HUES48 (cell line): ENCODE results near the gene LMX1B.
"Not testable (repeated sequence)": the region's sequence is repeated elsewhere in the genome, so short reads cannot be mapped to it uniquely, and the experiment has no call there.

Source experiments
- H3K27ac ChIP-seq: one replicate; pipeline ENCODE4 v1.7.0; 2013; ENCODE audit warnings: low read depth, low read length, inconsistent platforms
- H3K27me3 ChIP-seq: 2 replicates; pipeline ENCODE4 v1.6.1; 2013; ENCODE audit warnings: mild to moderate bottlenecking, low read length; ENCODE audit not compliant: control insufficient read depth, insufficient read depth
- H3K36me3 ChIP-seq: 2 replicates; pipeline ENCODE4 v1.6.1; 2013; ENCODE audit warnings: low read length; ENCODE audit not compliant: control insufficient read depth, insufficient read depth
- H3K4me1 ChIP-seq: 2 replicates; pipeline ENCODE4 v1.6.1; 2013; ENCODE audit warnings: mild to moderate bottlenecking, low read length; ENCODE audit not compliant: control insufficient read depth, insufficient read depth
- H3K4me3 ChIP-seq: 2 replicates; pipeline ENCODE4 v1.5.1; 2013; ENCODE audit warnings: mild to moderate bottlenecking, low read depth, low read length
- H3K9ac ChIP-seq: 2 replicates; pipeline ENCODE4 v1.6.1; 2013; ENCODE audit warnings: mild to moderate bottlenecking, low read depth, low read length, moderate library complexity
- H3K9me3 ChIP-seq: 2 replicates; pipeline ENCODE4 v1.6.1; 2013; ENCODE audit warnings: low read length; ENCODE audit not compliant: control insufficient read depth, insufficient read depth

The LMX1B gene

DNA sequence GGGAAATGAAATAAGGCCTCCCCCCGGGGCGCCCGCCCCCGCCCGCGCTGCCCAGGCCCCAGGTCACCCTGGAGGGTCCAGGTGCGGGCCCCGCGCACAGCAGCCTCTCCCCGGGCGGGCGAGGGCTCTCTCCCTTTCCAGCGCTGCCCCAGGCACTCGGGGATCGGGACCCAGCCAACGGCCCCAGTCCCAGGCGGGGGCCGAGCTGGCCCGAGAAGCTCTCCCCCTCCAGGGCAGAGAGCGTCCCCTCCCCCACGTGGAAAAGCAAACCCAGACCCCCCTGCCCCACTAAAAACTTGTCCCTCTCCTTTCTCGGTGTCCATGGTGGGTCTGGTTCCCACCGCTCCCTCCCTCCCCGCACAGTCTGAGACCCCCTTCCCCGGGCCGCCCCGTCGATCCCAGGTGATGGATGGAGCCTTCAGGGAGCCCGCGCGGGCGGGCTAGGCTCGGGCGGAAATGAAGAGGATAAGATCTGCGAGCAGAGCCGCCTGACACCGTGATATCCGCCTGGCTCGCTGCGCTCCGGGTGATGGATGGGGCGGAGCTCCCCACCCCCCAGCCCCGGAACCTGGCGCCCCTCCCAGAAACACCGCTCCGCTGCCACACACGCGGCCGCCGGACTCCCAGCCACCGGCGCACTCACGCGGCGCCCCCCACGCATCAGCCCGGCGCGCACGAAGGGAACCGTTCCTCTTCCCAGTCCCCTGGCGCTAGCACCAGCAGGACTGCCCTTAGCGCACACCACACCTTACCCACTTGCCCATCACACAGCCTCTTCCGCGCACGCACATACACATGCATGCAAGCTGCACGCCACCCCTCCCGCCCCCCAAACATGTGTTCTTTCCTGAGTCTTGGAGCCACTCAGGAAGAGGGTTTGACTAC, 109.4 kb downstream of the LMX1B start:
- H3K9me3 ChIP-seq, result no peaks in the 10 kb centered on the region
- H3K4me3 ChIP-seq, result peak overlapping the region; percentile 70
- no peak overlapping the region for H3K9ac ChIP-seq
- no peak overlapping the region for H3K27ac ChIP-seq
- H3K27me3 ChIP-seq, result peaks cover 34% of the 10 kb centered on the region
- H3K36me3 ChIP-seq, result no peaks in the 10 kb centered on the region
- H3K4me1 ChIP-seq, result peaks cover 14% of the 10 kb centered on the region

DNA sequence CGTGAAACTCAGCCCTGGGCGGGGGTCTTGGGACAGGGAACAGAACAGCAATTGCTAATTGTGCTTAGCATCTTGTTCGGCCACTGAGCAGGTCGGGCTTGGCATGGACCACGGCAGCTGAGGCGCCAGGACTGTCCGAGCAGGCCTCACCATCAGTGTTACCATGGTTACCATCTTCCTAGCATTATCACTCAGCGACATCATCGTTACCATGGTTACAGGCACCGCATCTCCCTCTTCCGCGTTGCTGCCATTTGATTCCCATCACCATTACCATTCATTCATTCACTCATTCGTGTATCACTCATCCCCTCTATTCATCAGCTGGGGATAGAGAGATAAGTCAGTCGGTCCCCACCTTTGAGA, 110.1 kb downstream of the LMX1B start:
- Histone ChIP-seq H3K27ac (no peak overlapping the region), H3K9ac (no peak overlapping the region), H3K4me1 (peaks cover 14% of the 10 kb centered on the region), H3K4me3 (peak overlapping the region; percentile 70; the same call in 1 of the 2 replicates), H3K27me3 (peaks cover 34% of the 10 kb centered on the region), H3K9me3 (no peaks in the 10 kb centered on the region), H3K36me3 (no peaks in the 10 kb centered on the region)

DNA sequence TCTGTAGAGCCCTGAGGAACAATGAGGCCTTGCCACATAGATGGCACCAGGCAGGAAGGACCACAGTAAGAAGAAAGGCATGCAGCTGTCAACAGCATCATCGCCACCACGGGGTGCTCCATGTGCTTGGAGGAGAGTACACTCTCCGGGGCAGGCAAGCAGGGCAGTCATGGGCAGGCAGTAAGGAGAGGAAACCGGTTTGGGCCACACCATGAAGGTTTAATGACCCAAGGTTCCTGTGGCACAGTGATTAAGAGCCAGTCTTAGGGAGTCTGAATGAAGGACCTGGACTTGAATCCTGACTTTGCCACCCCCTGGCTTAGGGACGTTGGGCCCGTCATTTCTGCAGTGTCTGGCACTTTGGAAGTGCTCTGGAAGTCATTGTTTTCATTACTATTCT, 110.5 kb downstream of the LMX1B start:
- H3K4me1 ChIP-seq, result peaks cover 14% of the 10 kb centered on the region

DNA sequence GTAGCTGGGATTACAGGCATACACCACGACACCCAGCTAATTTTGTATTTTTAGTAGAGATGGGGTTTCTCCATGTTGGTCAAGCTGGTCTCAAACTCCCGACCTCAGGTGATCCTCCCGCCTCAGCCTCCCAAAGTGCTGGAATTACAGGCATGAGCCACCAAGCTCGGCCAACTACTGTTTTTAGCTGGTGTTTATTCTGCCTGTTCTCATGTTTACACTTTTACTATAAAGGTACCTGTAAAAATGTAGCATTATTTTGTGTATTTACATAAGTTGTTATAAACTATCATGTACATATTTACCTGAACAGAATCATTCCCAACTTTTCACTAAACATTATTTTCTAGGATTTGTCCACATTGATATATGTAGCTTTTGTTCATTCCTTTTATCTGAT, 111.8 kb downstream of the LMX1B start:
- not testable (repeated sequence) for H3K9me3 ChIP-seq, H3K27ac ChIP-seq, H3K9ac ChIP-seq, H3K36me3 ChIP-seq, H3K4me1 ChIP-seq, H3K4me3 ChIP-seq
- peaks cover 34% of the 10 kb centered on the region for H3K27me3 ChIP-seq

More for the DNA sequence above, 110.5 kb downstream of the LMX1B start:
- Histone ChIP-seq H3K27me3 (peaks cover 34% of the 10 kb centered on the region), H3K4me3 (no peak overlapping the region), H3K9ac (no peak overlapping the region), H3K36me3 (no peaks in the 10 kb centered on the region), H3K9me3 (no peaks in the 10 kb centered on the region), H3K27ac (no peak overlapping the region)

DNA sequence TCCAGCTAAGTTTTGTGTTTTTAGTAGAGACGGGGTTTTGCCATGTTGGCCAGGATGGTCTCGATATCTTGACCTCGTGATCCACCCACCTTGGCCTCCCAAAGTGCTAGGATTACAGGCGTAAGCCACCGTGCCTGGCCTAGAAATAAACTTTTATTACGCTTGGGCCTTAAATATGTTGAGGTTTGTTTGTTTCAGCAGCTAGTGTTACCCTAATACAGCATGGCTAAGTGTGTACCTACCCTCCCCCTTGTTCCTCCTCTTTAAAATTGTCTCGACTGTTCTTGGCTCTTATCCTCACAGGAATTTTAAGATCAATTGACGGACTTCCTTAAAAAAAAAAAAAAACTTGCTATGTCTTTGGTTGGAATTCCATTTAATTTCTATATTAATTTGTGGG, 114.5 kb downstream of the LMX1B start:
- H3K36me3 ChIP-seq, H3K4me1 ChIP-seq, H3K4me3 ChIP-seq, H3K9ac ChIP-seq, H3K27ac ChIP-seq, H3K9me3 ChIP-seq: not testable (repeated sequence)
- peaks cover 20% of the 10 kb centered on the region for H3K27me3 ChIP-seq

DNA sequence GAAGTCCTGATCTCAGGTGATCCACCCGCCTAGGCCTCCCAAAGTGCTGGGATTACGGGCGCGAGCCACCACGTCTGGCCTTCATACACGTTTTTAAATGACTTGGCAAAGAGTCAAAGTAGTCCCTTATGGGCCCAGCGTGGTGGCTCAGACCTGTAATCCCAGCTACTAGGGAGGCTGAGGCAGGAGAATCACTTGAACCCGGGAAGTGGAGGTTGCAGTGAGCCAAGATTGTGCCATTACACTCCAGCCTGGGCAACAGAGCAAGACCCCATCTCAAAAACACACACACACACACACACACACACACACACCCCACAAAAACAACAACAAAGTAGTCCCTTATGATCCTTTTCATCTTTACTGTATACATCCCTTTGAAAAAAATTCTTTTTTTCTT, 116.9 kb downstream of the LMX1B start:
- H3K27me3 ChIP-seq, H3K27ac ChIP-seq, H3K4me3 ChIP-seq, H3K4me1 ChIP-seq, H3K9me3 ChIP-seq, H3K36me3 ChIP-seq, H3K9ac ChIP-seq: not testable (repeated sequence)

DNA sequence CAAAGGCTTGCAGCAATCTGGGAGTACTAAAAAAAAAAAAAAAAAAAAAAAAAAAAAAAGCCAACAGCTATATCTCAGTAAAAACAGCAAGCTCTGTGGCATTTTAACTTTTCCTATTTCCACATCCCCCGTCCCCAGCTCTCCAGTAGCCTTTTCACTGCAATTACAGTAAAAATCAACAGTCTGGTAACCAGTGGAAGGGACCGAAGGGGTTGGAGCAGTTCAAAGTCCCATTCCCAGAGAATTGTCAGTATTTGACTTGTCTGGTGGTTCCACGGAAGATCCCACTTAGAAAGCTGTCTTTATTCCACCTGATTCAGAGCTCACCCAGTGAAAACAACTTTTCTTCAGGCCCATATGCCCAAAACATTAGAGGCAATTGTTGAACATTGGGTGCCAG, 119.3 kb downstream of the LMX1B start:
- no peak overlapping the region for H3K27ac ChIP-seq
- no peaks in the 10 kb centered on the region for H3K4me1 ChIP-seq
- H3K9ac ChIP-seq, result no peak overlapping the region
- no peaks in the 10 kb centered on the region for H3K36me3 ChIP-seq
- no peaks in the 10 kb centered on the region for H3K27me3 ChIP-seq
- no peak overlapping the region for H3K4me3 ChIP-seq
- H3K9me3 ChIP-seq, result peaks cover 11% of the 10 kb centered on the region

DNA sequence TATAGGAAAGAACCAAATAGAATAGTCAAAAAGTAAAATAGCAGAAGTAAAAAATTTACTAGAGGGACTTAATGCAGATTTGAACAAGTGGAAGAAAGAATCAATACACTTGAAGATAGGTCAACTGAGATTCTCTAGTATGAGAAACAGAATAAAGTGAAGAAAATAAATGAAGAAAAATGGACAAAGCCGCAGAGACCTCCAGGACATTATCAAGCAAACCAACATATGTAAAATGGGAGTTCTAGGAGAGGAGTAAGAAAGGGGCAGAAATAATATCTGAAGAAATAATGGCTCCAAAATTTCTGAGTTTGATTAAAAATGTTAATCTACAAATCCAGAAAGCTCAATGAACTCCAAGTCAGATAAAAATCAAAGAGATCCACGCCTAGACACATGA, 121.1 kb downstream of the LMX1B start:
- Histone ChIP-seq H3K36me3 (no peaks in the 10 kb centered on the region), H3K4me1 (no peaks in the 10 kb centered on the region), H3K9me3 (peaks cover 11% of the 10 kb centered on the region), H3K4me3 (no peak overlapping the region), H3K27ac (no peak overlapping the region), H3K9ac (no peak overlapping the region), H3K27me3 (no peaks in the 10 kb centered on the region; the same call in 1 of the 2 replicates)

DNA sequence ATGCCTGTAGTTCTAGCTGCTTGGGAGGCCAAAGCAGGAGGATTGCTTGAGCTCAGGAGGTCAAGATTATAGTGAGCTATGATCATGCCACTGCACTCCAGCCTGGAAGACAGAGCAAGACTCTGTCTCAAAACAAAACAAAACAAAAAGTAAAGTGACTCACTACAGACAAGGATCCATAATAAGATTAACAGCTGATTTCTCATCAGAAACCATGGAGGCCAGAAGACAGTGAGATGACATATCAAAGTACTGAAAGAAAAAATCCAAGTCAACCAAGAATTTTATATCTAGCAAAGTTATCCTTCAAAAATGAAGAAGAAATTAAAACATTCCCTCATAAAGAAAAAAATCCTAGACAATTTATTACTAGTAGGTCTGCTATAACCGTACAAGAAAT, 121.8 kb downstream of the LMX1B start:
- Histone ChIP-seq H3K4me3 (no peak overlapping the region), H3K4me1 (no peaks in the 10 kb centered on the region), H3K9me3 (peaks cover 11% of the 10 kb centered on the region), H3K27me3 (no peaks in the 10 kb centered on the region; the same call in 1 of the 2 replicates), H3K36me3 (no peaks in the 10 kb centered on the region), H3K27ac (no peak overlapping the region), H3K9ac (no peak overlapping the region)

DNA sequence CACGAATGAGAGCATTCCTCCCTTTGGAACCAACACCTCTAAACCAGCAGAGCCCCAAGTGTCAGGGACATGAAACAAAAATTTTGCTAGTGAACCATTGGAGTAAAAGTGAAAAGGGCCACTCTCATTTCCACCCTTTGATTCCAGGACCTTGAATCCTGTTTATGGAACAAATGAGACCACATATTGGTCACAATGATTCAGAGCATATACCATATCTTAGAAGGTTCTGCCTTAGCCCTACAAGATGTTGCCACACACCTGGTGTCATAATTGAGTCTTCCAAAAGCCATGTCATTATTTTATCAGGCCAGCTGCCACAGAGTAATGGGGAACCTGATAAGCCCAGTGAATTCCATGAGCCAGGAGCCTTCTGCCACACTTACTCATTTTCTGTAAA, 124.8 kb downstream of the LMX1B start:
- Histone ChIP-seq H3K36me3 (no peaks in the 10 kb centered on the region), H3K27me3 (no peaks in the 10 kb centered on the region; the same call in 1 of the 2 replicates), H3K27ac (no peak overlapping the region), H3K9ac (no peak overlapping the region), H3K4me1 (no peaks in the 10 kb centered on the region), H3K9me3 (peaks cover 11% of the 10 kb centered on the region), H3K4me3 (no peak overlapping the region)

DNA sequence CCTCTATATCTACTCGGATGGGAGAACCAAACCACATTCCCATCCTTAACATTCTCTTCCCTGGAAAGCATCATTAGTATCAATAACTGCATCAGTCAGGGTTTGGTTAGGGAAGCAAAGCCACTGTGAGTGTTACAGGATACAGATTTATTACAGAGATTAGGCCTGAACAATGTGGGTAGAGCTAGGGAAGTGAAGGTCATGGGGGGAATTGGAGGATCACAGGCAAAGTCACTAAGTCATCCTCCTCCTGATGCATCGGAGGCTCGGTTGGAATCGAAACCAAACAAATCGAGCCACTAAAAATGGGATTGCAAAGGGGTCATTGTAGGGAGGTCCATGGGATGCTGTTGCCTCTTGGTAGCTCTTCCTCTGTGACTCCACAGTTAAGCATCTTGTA, 129.3 kb downstream of the LMX1B start:
- no peaks in the 10 kb centered on the region for H3K36me3 ChIP-seq
- no peaks in the 10 kb centered on the region for H3K4me1 ChIP-seq
- H3K27me3 ChIP-seq, result no peaks in the 10 kb centered on the region; the same call in 1 of the 2 replicates
- H3K9me3 ChIP-seq, result no peaks in the 10 kb centered on the region
- H3K9ac ChIP-seq, result no peak overlapping the region
- no peak overlapping the region for H3K27ac ChIP-seq
- H3K4me3 ChIP-seq, result no peak overlapping the region
